Measurements from ENCODE around the gene BCL2.
"Not testable (repeated sequence)": the region's sequence is repeated elsewhere in the genome, so short reads cannot be mapped to it uniquely, and the experiment has no call there.

Gene BCL2

DNA sequence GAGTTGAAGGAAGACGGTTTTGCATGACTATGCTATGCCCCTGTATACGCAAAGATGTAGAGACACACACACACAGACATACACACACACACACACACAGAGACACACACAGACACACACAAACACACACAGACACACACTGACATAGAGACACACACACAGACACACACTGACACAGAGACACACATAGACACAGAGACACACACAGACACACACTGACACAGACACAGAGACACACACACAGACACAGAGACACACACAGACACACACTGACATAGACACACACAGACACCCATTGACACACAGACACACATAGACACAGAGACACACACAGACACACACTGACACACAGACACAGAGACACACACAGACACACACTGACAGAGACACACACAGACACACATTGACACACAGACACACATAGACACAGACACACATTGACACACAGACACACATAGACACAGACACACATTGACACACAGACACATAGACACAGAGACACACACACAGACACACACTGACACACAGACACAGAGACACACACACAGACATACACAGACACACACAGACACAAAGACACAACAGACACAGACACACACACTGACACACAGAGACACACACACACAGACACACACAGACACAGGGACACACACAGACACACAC is 121.3 kb downstream of the BCL2 start:
- FAIRE-seq: no peak

DNA sequence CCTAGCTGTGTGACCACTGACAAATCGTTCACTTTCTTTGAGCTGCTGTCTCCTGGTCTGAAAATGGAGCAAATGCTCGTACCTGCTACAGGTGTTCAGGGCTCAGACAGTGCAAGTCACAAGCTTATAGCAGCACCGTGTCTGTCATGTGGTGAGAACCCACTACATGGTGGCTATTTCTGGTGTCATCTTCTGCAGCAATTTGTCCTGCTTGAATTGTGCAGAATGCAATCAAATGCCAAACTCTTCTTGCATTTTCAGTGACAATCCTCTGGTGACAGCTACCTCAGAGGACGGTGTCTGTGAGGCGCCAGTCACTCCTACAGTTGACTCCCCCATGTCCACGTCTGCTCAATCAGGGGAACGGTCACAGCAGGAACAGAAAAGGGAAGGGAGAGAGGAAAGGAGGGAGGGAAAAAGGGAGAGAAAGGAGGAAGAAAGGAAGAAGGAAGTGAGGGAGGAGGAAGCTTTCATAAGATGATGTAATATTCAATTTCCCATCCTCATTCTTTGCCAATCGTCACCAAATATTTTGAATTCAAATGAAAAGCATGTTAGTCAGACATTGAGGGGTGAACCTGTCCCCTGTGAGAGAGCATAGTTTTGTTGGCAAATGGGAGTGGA is 122.2 kb downstream of the BCL2 start:
- no peak for FAIRE-seq

DNA sequence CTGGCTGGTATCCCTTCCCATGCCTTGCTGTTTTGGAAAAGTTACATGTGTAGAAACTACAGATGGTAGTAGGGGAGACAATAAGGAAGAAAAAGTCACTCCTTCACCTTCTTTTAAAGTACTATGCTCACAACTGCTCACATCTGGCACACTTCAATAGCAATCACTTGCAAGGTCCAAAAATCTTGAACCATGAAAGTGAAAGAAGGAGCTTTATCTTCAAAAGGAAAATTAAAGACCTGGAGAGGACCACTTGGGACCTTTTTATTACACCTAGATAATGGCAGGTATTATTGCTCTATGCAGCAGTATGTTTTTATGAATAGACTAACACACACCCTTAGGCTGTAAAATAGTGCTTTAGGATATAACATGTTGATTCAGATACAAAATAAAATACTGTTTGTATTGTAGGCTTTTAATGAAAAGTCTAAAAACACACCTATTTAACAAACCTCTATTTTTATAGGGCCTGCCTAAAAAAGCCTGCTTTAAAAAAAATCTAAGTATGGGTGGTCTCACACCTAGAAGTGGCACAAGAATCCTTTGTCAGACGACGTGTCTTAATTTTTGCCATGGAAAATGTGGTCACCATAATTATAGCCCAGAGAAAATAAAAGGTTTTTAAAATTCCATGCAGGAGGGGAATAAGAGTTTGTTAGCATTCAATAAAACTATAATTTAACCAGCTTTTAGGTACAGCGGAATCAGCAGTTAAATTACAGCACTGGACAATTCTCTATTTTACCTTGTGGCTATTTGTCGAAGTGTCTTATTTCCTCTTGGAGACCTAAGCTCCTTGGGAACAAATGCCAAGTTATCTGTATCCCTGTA is 124.0 kb downstream of the BCL2 start:
- FAIRE-seq: peak; percentile 91

DNA sequence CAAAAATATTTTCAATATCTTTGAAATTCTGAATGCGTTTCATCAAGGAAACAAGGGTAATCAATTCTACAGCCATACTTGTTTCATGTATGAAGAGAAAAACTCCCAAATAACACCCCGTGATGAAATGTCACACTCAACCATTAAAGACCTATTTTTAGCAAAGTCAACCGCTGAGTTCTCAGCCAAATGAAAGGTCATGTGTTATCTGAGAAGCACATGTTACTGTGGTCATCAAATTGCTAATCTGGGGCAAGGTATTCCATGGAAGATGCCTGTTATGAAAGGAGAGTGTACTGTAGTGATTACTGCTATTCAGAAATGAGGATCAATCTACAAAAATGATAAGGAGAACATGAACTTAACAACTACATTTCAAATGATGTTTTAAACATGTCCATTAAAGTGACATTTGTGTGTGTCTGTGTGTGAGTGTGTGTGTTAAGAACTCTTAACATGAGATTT is 126.7 kb downstream of the BCL2 start:
- FAIRE-seq: no peak

DNA sequence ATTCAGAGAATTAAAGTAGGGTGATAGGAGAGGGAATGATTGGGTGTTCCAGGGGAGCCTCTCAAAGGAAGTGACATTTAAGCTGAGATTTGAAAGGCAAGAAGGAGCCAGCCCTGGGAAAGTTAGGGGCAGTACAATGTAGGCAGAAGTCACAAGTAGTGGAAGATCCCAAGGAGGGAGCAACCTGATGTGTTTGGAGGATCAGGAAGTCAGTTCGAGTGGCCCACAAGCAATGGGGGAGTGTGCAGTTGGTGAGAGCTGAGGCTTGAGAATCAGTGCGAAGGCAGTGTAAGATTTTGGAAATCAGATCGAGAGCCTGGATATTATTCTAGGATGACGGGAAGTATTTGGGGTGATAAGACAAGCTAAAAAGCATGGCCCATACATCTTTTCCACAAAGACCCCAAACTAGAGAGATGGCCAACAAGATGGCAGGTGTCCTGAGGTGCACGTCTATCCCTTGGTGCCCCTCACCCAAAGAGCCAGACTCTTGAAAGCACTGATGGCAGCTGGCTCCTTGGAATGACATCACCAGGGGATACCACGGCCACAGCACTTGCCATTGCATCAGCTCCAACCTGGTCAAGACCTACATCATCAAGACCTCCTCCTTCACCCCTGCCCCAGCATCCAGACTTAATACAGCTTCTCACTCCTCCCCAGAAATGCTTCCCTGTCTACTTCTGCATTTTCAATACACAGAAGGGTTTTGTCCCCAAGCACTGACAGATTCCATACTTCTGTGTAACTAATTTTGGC is 127.3 kb downstream of the BCL2 start:
- no peak for FAIRE-seq

DNA sequence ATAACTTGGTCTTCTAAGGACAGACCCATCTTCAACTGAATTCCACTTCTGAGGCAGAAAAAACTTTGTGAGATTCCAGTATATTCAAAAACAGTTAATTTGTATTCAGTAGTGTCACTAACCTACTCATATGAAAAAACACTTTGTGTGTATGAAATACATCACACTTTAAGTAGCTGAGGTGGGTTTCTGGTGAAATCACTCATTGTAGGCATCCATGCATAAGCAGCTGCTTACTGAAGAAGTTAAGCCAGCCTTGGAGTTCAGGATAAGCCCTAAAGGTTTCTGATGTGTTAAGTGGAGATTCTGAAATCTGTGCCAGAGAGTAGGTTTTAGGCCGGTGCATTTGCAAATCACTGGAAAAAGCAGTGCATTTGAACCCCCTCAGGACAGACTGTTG is 128.2 kb downstream of the BCL2 start:
- FAIRE-seq: no peak

DNA sequence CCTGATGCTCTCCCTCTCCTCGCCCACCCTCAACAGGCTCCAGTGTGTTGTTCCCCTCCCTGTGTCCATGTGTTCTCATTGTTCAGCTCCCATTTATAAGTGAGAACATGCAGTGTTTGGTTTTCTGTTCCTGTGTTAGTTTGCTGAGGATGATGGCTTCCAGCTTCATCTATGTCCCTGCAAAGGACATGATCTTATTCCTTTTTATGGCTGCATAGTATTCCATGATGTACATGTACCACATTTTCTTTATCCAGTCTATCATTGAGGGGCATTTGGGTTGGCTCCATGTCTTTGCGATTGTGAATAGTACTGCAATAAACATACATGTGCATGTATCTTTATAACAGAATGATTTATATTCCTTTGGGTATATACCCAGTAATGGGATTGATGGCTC is 128.7 kb downstream of the BCL2 start:
- FAIRE-seq: not testable (repeated sequence)

DNA sequence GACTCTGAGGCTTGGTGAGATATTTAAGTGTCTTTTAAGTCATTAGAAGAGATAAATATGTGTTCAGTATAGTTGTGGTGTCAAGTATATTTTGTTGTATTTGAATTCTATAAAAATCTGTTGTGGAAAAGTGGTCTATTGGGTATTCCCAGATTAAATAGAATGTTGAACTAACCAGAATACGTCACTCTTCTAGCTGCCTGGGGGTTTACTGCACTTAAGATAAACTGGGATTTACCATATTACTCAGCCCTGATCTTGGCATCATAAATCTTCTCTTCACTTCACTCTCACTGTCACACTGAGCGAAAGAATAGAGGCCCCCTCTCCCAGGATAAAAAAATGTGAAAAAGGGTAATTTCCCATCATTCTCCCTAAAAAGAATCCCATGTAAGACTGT is 129.8 kb downstream of the BCL2 start:
- no peak for FAIRE-seq

DNA sequence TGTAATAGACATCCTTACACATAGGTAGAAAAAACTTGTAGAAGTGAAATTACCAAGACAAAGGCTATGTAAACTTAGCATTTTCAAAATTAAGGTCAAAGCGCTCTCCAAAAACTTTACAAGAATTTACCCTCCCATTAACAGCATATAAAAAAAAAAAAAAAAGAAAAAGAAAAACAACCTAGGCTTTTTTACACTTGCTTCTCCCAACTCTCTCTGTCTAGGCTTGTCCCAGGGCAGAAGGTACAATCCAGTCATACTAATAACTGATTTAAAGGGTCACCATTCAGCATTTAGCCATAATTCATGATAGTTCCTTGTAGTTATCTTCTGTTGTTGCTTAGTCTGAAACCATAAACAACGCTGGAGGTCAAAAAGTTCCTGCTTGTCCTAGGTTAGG is 130.5 kb downstream of the BCL2 start:
- no peak for FAIRE-seq

DNA sequence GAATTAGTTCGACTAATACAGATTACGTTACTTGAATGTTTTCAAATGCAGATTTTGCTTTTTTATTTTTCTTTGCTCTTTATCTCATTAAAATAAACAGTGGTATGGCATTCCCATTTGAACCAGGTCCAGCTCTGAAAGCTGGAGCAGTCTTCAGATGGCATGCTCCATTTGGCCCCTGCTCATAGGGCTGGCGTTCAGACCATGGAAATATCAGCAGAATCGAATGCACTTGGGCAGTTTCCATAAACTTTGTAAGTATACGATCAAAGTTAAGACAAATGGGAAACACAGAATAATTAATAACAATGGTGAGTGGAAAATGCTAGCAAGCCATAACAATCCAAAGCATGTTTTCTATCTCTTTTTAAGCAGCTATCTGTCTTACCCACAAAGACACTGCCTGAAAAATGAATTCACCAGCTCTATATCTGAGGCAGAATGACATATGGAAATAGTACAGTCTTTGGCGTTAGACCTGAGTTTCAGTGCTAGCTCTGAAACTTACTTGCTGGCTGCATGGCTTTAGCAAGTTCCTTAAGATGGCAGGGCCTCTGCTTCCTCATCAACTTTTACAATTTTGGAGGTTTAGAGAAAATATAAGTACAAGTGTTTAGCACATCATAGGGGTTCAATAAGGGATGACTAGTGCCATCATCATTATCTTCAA is 131.6 kb downstream of the BCL2 start:
- FAIRE-seq: no peak

DNA sequence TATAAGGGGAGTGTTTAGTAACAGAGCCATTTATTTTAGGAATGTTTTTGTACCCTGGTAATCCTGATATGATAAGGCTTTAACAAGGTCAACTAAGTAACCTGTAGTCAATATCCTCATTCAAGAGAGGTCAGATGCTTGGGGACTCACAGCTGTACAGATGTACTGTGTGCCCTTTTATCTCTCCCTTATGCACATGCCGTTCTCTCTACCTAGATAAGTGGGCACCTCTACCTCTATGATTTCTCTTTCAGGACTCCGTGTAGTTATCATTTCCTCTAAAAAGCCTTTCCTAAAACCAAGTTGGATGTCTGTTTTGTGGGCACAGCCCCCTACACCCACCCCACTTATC is 132.4 kb downstream of the BCL2 start:
- no peak for FAIRE-seq

DNA sequence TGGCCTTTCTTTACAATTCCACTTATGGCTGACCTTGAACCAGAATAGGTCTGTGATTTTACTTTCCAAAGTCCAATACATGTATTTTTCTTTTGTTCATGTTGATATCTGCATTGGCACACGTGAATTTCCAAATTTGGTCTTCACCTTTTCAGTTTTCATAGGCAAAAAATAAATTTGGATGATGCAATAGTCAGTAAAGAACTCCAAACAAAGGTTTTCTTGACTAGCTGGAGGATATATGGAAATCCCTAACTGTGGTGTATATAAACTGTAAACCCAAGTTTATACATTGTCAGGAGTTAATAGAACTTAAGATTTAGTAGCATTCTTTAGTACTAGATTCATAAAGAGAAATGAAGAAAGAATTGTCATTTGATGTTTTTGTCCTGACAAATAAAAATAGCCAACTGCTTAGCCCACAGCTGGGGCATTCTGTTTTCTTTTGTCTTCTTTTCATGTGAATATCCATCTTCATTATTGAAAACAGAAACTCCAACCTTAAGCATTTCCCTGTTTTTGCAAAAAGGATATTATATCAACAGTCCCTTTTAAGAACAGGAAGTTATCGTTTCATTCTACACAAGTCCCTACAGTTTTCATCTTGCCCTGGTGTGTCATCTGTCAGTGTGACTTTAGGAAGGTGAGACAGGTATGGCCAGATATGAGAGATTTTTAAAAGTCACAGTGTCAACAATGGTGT is 132.9 kb downstream of the BCL2 start:
- FAIRE-seq: no peak

DNA sequence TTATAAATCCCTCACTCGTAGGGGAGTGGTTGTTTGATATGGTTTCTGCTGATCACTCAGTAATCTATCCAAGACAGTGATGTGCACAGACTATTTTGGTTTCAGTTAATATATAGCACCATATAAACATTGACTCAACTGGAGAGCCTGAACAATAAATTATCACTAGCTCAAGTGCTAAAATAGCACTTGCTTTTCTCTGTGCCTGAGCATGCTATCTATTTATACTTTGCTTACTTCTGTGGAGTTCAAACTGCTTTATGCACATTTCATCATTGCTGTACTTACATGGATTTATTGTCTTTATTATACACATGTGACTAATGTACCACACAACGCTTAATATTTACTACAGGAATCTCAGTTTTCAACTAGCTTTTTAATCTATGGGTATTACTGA is 133.6 kb downstream of the BCL2 start:
- FAIRE-seq: no peak

DNA sequence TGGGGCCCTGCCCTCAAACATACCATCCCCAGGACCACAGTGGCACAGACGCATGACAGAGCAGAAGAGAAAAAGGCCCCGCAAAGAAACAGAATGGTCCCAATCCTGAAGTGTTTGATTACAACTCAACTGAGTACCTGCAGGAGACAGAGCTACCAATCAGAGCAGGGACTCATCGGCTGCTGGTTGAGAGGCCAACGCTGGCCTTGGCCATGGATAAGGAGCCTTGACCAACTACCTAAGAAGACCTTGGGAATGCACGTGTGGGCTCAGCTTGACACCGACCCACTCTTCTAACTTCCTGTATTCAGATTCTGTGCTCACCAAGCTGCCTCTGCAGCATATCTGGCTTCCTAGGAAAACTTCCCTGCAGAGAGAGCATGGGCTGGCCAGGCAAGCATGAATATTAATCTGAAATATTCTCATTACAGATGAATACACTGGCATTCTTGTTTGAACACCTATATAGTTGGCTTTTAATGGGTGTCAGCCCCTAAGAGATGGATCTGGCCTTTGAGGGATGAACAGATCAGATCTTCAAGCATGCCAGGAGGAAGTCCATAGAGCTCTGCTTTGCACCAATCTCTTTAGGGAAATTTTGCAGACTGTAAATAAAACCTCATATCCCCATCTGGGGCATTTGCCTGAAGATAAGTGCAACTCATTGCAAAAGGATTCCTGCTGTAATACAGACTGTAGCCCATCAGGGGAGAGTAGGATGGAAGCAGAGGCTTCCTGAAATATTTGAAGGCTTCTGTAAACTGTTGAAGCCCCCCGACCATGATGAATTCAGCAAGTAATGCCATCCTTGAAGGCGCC is 135.4 kb downstream of the BCL2 start:
- no peak for FAIRE-seq

DNA sequence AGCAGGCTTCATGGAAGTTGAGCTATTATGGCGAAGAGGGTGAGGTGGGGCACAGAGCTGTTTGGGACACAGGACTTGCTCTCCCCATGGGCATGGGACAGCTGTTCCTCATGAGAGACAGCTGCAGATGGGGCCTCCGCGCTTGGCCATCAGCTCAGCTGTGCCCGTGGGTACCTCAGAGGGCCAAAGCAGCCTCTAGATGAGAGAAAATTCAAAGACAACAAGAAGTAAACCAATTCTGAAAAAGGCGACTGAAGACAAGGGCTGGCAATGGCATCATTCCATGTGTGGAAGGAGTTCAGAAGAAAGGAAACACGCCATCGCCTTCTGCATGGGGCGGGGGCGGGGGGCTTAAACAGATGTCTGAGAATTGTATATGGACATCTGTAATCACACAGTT is 136.2 kb downstream of the BCL2 start:
- no peak for FAIRE-seq

DNA sequence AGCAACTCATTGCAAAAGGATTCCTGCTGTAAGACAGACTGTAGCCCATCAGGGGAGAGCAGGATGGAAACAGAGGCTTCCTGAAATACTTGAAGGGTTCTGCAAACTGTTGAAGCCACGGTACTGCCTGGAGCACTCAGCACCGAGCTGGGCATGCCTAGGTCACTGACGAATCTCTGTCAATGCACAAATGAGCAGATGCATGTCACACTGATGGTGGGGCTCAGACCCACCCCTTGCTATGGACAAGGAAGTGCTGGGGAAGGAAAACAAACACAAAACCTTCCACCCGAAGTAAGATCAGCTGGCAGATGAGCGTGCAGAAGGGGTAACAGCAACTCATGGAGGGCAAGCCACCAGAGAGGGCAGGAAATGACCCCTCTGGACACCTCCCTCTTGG is 136.7 kb downstream of the BCL2 start:
- no peak for FAIRE-seq

DNA sequence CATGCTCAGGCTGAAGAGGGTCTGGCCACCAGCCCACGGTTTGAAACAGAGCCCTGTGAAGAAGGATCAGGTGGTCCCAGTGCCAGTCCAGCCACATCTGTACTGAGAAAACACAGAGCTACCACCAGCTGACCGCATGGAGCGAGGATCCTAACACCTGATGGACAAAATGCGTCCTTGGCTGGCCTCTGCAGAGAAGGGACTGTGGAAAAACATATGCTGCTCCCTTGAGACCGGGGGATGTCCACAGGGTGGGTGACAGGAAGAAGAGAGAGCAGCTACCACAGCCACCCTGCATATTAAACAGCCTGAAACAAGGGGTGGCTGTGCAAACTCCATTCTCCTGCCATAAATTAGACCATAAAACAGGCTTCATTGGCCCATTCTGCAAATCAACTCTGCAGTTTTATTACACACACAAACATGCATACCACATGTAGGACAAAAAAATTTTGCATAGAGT is 137.2 kb downstream of the BCL2 start:
- no peak for FAIRE-seq

DNA sequence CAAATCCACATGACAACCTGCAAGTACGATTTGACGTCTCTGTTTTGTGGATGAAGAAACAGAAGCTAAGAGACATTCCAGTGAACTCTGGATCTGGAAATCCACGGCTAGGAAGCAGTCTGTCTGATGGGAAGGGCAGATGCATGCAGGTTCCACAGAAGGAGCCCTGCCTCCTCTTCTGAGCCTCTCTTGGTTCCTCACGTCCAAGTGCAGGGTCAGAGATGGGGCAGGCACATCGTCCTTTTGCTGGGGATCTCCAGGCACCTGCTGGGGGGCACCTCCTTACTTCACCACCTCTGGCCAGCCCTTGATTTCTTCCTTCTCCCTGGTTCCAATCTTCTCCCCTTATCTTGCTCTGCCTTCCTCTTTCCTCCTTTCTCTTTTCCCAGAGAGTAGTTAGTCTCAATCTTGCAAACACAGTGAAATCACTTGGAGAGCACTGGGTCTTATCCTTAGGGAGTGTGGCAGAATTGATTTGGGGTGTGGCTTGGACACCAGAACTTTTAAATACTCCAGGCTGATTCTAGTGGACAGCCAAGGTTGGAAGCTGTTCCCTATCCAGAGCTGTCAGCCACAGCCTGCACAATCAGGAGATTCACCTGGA is 137.8 kb downstream of the BCL2 start:
- no peak for FAIRE-seq

DNA sequence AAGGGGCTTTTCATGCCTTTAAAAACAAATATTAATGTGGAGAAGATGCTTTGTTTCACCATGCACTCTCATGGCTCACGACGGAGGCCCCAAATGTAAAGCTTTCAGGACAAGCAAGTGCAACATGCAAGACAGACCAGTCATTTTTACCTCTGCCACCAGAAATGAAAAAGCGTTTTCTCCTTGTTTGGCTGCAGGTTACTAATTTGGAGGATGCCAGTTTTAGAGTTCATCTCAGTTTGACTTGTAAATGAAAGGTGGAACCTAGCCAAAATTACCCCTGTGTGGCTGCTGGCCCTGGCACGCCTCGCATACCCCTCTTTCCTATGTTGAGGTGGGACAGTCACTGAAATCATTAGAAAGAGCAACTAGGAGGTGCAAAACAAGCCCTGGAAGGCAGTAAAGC is 138.6 kb downstream of the BCL2 start:
- no peak for FAIRE-seq

DNA sequence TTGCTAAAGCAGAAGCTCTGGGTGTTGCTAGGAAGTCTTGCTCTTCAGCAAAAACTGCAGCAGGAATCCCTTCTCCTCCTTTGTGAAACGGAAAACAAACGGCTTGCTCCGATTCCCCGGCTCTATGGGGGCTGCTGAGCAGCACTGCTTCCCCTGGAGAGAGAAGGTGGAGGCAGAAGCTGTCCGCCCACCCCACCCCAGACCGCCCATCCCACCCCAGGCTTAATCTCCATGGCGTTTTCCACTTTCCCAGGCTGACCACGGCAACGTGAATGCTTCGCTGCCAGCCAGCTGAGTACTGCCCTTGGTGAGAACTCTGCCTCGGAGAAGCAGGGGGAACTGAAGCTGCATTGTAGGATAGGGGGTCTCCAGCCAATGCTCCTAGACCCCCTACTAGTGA is 139.2 kb downstream of the BCL2 start:
- no peak for FAIRE-seq

DNA sequence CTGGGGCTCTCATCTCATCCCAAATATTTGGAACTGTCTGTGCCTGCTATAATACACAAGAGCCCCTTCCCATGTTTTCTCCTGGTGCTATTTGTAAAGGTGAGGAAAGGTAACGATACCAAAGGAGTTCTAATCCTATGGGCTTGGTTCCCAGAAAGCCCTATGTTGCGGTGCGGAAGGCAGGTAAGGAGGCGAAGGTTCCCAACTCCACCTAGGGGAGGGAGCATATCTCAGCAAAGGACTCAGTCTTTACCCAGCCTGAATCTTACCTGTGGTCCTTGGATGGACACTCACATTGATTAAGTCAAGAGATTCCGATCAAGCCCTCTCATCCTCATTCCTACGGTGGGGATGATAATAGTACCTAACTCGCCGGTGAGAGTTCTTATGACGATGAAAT is 140.1 kb downstream of the BCL2 start:
- no peak for FAIRE-seq
